NCI-H2227 treated with DMSO at 0.1 percent for 48 hours (cell line): Measurements from ENCODE around the gene KRTAP4-8.
"Not testable (repeated sequence)": the region's sequence is repeated elsewhere in the genome, so short reads cannot be mapped to it uniquely, and the experiment has no call there.

Experiments
- DNase-seq: peaks from one replicate; lab custom pipeline; 2025; lab: John Stamatoyannopoulos, UW

KRTAP4-8 gene

DNA sequence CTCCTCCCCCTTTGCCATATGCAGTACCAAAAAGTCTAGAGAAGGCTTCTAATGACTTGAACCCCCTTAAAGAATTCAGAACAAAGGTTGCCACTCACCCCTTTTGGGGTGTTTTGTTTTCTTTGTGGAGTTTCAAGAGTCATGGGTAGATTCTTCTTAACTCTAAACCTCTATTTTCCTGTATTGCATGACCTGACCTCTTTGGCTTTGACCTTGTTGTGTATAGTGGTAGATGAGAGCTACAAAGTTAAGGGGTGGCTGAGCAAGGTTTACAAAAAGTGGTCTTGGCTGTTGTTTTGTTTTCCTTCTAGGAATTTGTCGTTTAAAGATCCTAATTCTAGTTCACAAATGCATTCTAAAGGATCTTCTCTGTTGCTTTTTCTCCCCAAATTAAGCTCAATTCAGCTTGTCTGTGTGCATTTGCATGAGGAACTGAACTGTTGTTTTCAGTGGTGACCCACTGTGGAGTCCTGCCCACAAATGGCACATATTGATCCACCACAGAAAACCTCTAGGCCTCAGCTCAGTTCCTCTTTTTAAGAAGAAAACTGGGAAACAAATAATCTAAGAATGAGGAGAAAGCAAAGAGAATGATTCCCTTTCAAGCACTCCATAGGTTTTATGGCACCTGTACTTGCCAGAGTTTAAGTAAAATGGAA is 10.9 kb upstream of the KRTAP4-8 start:
- not testable (repeated sequence) for DNase-seq

DNA sequence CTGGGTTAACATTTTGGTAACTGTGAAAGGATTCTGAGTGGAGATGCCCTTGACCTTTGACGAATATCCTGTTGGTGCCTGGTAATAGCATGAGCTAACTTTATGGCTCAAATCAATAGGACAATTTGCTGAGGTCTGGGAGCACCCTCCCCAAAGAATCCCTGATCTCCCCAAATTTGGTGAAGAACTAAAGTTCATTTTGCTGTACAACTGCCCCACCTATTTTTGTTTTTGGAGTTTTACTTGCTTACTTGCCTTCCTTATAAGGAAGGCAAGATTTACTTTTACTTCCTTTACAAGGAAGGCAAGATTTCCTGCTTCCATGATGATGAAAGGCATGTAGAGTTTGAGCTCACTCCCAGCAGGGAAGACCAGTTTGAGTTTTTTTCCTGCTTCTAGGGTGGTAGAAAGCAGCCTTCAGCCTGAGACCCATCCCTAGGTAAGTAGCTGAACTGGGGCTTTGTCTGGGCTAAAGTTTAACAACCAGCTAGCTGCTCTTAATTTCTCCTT is 10.1 kb upstream of the KRTAP4-8 start:
- no peak for DNase-seq

DNA sequence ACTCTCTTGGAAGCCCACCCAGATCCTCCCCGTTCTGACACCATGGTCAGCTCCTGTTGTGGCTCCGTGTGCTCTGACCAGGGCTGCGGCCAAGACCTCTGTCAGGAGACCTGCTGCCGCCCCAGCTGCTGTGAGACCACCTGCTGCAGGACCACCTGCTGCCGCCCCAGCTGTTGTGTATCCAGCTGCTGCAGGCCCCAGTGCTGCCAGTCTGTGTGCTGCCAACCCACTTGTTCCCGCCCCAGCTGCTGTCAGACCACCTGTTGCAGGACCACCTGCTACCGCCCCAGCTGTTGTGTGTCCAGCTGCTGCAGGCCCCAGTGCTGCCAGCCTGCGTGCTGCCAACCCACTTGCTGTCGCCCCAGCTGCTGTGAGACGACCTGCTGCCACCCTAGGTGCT is 7.4 kb upstream of the KRTAP4-8 start, which contains the start of gene KRTAP4-9:
Gene KRTAP4-9, plus strand, starts transcription at position 43 of the 400 bp plus-strand sequence. Its CDS starts 0 bp downstream, at position 43.
- DNase-seq: not testable (repeated sequence)

DNA sequence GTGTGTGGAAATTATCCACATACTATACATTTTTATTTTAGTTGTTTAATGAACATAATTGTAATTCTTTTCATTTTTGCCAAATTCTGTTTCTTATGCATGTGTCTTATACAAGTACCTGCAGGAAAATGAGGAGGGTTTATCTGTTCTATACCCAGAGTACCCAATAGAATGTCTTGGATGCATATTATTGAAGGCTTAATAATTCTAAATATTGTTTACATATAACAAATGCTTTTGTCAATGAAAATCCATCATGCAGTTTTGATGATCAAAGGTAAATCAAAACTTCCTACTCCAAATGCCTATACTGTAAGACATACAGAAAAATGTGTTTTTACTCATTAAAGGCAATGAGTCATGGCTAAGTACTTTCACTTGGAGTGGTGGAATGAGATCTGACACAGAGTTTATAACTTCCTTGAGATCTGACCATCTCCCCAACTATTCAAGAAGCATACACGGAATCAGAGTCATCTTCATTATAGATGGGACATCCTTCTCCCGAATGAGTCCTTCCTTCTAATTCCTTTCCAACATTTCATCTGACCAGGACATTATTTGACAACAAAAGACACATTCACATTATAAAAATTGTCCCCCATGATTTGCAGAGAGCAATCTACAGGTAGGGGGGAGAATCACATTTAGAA is 6.6 kb upstream of the KRTAP4-8 start:
- DNase-seq: not testable (repeated sequence)

DNA sequence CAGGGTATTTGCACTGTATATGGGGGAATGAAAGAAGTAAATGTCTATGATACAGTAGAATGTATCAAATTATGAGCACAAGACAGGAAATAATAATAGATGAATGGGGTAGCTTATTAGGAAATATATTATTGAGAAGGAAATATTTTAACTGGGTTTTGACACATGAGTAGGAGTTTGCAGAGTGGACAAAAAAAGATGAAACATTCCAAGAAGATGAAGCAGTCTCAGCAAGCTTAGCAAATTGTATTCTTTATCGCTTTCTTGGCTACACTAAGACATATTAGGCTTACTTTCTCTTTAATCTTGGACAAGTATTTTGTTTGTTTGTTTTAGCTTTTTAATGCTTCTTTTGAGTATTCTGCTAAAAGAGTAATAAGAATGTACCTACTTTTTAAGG is 6.0 kb upstream of the KRTAP4-8 start:
- DNase-seq: no peak

DNA sequence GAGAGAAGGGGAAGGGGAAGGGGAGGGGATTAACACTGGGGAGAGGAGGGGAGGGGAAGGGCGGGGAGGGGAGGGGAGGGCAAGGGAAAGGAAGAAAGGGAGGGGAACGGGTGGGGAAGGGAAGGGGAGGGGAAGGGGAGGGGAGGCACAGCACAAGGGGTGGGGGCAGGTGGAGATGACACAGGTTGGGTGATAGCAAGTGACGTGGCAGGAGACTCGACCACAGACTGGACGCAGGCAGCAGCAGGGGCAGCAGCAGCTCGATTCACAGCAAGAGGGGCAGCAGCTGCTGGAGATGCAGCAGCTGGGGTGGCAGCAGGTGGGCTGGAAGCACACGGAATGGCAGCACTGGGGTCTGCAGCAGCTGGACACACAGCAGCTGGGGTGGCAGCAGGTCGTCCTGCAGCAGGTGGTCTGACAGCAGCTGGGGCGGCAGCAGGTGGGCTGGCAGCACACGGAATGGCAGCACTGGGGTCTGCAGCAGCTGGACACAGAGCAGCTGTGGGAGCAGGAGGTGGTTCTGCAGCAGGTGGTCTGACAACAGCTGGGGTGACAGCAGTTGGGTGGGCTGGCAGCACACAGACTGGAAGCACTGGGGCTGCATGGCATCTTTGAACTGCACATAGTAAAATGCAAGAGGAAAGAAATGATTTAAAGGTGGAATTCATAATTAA is 3.8 kb upstream of the KRTAP4-8 start, which contains the start of gene KRTAP4-16:
Gene KRTAP4-16, minus strand, starts transcription at position 624 of the 674 bp plus-strand sequence. Its CDS starts 0 bp downstream, at position 624.
- peak; percentile 2 for DNase-seq

DNA sequence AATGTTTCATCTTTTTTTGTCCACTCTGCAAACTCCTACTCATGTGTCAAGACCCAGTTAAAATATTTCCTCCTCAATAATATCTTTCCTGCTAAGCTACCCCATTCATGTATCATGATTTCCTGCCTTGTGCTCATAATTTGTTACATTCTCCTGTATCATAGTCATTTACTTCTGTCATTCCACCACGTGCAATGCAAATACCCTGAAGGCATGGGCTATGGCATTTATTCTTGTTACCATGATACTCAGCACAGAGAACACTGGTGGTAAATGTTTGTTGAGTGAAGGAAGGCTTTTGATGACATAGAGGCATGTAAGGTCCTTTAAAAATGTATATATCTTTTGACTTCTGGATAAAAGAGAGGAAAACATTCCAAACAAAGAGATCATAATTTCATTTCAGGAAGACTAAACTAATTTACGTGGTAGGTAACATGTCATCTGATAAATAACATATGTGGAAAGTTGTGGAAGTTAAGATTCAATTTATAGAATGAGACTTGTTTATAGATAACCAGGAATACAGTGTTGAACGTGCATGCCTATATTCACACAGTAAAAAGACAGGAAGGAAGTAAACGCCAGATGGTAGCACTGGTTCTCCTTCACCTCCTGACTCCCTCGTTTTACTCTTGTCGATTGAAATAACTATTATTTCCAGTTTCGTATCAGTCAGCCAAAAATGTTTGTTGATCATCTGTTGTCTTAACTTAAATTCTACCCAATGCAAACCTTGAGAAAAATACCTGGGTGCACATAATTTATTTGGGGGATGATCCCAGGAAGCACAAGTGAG is 1.9 kb upstream of the KRTAP4-8 start:
- not testable (repeated sequence) for DNase-seq

DNA sequence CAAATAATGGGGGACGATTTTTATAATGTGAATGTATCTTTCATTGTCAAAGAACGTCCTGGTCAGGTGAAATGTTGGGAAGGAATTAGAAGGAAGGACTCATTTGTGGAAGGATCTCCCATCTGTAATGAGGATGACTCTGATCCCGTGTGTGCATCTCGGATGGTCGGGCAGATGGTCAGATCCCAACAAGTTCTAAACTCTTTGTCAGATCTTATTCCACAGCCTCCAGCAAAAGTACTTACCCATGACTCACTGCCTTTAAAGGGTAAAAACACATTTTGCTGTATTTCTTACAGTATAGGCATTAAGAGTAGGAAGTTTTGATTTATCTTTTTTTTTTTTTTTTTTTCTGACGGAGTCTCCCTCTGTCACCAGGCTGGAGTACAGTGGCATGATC is 539 bp upstream of the KRTAP4-8 start:
- no peak for DNase-seq

DNA sequence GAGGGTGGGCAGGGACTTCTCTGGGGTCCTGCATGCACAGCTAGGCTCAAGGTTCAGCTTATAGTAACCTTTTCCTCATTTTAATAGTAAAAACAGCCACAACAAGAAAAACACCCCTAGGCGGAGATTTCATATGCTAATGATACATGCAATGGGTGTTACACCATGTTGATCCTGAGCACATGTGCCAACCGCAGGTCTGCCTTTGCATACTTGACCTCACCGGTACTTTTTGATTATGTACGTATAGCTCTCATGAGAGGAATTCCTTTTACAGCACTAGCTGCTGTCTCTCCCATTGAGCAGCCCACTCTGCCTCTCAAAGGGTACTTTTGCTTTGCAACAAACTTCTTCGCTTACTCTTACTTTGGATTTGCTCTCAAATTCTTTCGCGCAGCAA is 1.9 kb downstream of the KRTAP4-8 start:
- DNase-seq: no peak

DNA sequence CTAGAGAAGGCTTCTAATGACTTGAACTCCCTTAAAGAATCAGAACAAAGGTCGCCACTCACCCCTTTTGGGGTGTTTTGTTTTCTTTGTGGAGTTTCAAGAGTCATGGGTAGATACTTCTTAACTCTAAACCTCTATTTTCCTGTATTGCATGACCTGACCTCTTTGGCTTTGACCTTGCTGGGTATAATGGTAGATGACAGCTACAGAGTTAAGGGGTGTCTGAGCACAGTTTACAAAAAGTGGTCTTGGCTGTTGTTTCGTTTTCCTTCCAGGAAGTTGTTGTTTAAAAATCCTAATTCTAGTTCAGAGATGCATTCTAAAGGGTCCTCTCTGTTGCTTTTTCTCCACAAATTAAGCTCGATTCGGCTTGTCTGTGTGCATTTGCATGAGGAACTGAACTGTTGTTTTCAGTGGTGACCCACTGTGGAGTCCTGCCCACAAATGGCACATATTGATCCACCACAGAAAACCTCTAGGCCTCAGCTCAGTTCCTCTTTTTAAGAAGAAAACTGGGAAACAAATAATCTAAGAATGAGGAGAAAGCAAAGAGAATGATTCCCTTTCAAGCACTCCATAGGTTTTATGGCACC is 9.1 kb downstream of the KRTAP4-8 start:
- DNase-seq: not testable (repeated sequence)

DNA sequence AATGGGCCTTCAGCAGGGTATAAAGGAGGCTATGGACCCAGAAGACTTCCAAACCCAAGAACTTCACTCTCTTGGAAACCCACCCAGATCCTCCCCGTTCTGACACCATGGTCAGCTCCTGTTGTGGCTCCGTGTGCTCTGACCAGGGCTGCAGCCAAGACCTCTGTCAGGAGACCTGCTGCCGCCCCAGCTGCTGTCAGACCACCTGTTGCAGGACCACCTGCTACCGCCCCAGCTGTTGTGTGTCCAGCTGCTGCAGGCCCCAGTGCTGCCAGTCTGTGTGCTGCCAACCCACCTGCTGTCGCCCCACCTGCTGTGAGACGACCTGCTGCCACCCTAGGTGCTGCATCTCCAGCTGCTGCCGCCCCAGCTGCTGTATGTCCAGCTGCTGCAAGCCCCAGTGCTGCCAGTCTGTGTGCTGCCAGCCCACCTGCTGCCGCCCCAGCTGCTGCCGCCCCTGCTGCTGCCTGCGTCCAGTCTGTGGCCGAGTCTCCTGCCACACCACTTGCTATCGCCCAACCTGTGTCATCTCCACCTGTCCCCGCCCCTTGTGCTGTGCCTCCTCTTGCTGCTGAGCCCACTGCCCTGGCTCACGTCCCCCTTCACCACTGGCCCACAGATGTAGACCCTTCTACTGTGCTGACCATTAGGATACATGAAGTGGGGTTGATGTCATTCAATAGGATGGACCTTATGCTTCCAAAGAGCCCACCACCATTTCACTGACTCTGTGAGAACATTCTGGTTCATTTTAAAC is 13.7 kb downstream of the KRTAP4-8 start, which contains the start of gene KRTAP4-7:
Gene KRTAP4-7, plus strand, starts transcription at position 51 of the 757 bp plus-strand sequence. Its CDS starts 57 bp downstream, at position 108.
- not testable (repeated sequence) for DNase-seq

DNA sequence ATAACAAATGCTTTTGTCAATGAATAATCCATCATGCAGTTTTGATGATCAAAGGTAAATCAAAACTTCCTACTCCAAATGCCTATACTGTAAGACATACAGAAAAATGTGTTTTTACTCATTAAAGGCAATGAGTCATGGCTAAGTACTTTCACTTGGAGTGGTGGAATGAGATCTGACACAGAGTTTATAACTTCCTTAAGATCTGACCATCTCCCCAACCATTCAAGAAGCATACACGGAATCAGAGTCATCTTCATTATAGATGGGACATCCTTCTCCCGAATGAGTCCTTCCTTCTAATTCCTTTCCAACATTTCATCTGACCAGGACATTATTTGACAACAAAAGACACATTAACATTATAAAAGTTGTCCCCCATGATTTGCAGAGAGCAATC is 14.5 kb downstream of the KRTAP4-8 start:
- DNase-seq: not testable (repeated sequence)

DNA sequence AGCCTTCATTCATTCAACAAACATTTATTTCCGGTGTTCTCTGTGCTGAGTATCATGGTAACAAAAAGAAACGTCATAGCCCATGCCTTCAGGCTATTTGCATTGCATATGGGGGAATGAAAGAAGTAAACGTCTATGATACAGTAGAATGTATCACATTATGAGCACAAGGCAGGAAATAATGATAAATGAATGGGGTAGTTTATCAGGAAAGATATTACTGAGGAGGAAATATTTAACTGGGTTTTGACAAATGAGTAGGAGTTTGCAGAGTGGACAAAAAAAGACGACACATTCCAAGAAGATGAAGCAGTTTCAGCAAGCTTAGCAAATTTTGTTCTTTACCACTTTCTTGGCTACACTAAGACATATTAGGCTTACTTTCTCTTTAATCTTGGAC is 15.3 kb downstream of the KRTAP4-8 start:
- no peak for DNase-seq

DNA sequence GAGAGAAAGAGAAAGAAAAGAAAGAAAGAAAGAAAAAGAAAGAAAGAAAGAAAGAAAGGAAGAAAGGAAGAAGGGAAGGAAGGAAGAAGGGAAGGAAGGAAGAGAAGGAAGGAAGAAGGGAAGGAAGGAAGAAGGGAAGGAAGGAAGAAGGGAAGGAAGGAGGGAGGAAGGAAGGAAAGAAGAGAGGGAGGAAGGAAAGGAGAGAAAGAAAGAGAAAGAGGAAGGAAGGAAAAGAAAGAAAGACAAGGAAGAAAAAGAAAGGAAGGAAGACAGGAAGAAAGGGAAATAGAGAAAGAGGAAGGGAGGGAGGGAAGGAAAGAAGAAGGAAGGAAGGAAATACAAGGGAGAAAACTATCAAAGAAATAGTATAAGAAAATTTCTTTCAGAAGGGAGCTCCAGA is 21.2 kb downstream of the KRTAP4-8 start:
- DNase-seq: no peak

DNA sequence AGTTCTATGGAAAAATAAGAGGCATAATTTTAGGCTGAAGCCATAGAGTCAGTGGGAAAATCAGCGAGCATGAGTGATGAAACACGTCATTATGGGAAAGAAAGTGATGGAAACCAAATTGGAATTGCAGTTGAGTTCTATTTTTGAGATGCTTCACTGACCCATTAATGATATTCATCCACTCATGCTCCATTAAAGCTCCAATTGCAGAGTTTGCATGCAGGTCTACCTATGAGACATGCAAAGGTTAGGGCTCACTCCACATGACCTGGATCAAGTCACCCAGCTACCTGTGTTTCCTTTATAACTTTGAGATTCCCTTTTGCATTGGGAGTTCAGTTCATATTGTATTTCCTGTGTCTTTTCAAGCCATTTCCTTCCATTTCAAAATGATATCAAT is 24.3 kb downstream of the KRTAP4-8 start:
- no peak for DNase-seq

DNA sequence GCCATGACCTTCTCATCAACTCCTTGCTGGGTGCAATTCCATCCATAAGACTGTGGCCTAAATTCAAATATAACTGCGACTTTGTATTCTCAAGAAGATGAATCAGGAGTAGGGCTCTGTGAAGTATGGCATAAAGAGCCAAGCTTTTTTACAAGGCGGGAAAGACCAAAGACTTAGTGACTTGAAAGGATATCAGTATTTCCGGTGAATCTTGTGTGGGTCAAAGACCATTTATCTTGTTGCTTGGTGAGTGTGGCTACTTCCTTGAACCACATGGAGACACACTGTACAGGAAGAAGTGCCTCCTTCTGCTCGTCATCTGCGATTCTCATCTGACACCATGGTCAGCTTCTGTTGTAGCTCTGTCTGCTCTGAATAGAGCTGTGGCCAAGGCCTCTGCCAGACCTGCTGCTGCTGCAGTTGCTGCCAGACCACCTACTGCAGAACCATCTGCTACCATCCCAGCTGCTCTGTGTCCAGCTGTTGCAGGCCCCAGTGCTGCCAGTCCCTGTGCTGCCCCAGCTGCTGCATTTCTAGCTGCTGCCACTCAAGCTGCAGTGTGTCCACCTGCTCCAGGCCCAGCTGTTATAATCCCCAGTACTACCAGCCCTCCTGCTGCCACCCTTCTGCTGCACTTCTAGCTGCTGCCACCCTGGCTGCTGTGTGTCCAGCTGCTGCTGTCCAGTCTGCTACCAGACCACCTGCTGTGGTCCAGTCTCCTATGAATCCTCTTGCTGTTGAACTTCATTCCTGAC is 26.2 kb downstream of the KRTAP4-8 start:
- no peak for DNase-seq

DNA sequence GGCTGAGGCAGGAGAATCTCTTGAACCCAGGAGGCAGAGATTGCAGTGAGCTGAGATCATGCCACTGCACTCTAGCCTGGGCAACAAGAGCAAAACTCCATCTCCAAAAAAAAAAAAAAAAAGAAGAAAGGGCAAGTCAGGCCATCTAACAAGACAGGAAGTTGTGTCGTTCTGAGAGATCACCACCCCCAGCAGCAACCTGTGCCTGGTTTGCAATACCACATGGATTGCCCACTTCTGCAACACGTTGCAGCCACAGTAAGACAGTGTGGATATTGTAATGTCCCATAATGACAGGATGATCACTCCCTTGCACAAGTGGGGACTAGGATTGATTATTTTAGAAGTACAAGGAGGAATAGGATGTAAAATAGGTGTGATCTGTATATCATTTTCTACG is 28.9 kb downstream of the KRTAP4-8 start:
- DNase-seq: no peak

DNA sequence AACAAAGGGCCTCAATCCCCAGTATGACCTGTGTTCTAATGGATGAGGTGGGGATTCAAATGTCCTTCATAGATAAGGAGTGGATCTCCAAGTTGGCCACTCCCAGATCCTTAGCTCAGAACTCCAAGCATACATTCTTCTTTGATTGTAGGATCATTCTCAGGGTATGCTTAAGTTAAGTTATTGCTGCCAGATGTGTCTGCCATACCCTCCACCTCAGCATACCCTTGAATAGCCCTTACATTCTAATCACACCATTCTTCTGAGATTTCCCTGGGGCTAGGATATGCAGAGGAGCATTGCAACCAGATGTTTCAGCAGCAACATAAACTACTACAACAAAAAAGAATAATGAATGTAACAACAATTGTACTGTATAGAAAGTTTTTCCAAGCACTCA is 30.7 kb downstream of the KRTAP4-8 start:
- DNase-seq: no peak

DNA sequence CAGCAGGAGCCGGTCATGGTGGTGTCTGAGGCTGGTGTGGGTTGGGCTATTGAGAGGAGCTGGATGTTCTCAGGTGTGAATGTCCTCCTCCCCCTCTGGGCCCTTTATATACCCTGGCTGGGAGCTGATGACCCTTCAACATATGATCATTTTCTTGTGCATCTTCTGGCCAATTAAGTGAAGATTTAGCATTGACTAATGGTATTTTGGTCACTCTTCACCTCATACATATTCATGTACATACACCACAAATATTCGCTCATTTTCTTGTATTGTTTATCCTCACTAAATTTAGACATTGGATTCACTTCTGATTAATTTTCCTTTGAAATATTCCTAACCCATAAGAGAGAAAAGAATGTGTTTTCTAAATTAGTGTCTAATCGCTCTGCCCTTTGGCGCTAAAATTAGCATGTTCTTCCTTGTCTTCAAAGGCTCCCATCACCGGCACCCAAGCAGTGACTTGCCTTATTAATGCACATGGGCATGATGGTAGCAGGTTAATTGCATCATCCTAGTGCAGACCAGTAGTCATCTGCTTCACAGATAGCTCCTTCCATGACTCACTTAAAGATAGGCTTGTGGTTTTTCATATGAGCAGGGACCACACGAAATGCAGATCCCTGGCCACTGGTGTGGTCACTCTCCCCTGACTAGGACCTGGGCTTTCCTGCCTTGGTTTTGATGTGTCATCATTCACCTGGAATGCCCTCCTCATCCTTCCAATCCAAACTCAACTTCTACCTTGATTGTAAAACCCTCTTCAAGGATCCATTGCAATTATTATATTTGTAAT is 31.9 kb downstream of the KRTAP4-8 start, which contains the start of gene KRTAP2-4:
Gene KRTAP2-4, minus strand, starts transcription at position 51 of the 796 bp plus-strand sequence. Its CDS starts 34 bp downstream, at position 17.
- no peak for DNase-seq
